HepG2 (cell line): ENCODE results near the gene CNNM2. TPM values are rescaled to one million over a fixed set of nuclear protein-coding genes. Genes with fewer than 3 reads are reported as not detected.

Experiments
- ELF1 ChIP-seq: sonication (generic); formaldehyde crosslinking; IDR thresholded peaks from 2 replicates; pipeline ENCODE4 v1.4.0; 2020; ENCODE audit warnings: missing genetic modification reagents
- FOXP1 ChIP-seq, 2 experiments: fragments of 450-650 bp in 1 of 2; IDR thresholded peaks; 2 replicates each; pipeline ENCODE4 v1.6.1; 2017 to 2018; ENCODE audit warnings: antibody characterized with exemption in 1 of 2
- GLMP ChIP-seq: sonication (generic); formaldehyde crosslinking; IDR thresholded peaks from 2 replicates; pipeline ENCODE4 v1.9.0; 2021; ENCODE audit warnings: missing genetic modification reagents, mild to moderate bottlenecking, borderline replicate concordance
- ISL2 ChIP-seq: sonication (generic); formaldehyde crosslinking; IDR thresholded peaks from 2 replicates; pipeline ENCODE4 v1.5.0; 2020; ENCODE audit warnings: missing genetic modification reagents
- KAT7 ChIP-seq: IDR thresholded peaks from 2 replicates; pipeline ENCODE4 v1.6.1; 2018; ENCODE audit warnings: borderline replicate concordance, missing compliant biosample characterization
- NR2F2 ChIP-seq: IDR thresholded peaks from 2 replicates; pipeline ENCODE4 v1.6.1; 2012; ENCODE audit warnings: low read depth, inconsistent platforms, borderline replicate concordance
- POGK ChIP-seq: sonication (generic); formaldehyde crosslinking; conservative IDR thresholded peaks from 2 replicates; pipeline ENCODE4 v1.8.0; 2022; ENCODE audit warnings: mild to moderate bottlenecking, moderate library complexity, missing genetic modification reagents
- RFXAP ChIP-seq: sonication (generic); formaldehyde crosslinking; IDR thresholded peaks from 2 replicates; pipeline ENCODE4 v1.4.0; 2020; ENCODE audit warnings: missing genetic modification reagents, borderline replicate concordance
- ZNF354B ChIP-seq: sonication (generic); formaldehyde crosslinking; IDR thresholded peaks from 2 replicates; pipeline ENCODE4 v1.8.0; 2022; ENCODE audit warnings: mild to moderate bottlenecking, missing genetic modification reagents
- ZNF629 ChIP-seq: sonication (generic); formaldehyde crosslinking; conservative IDR thresholded peaks from 2 replicates; pipeline ENCODE4 v1.5.0; 2020; ENCODE audit warnings: missing genetic modification reagents
- ZNF775 ChIP-seq: sonication (generic); formaldehyde crosslinking; IDR thresholded peaks from 2 replicates; pipeline ENCODE4 v1.4.0; 2020; ENCODE audit warnings: missing genetic modification reagents, mild to moderate bottlenecking, moderate library complexity, borderline replicate concordance
- polyA plus RNA-seq, 8 experiments: library from polyadenylated mRNA; depleted of rRNA in 3 of 8; stranded (reverse) in 7 of 8; unstranded in 1 of 8; fragments of >200 nt; fragmentation: Illumina TruSeq in 4 of 8; extraction: Trizol in 4 of 8; gene quantifications; 2 replicates each; pipeline versions ENCODE4 v1.2.1 to v1.2.3, GENCODE V29; 2011 to 2016; ENCODE audit warnings: low read depth in 4 of 8, missing spikeins in 1 of 8, mixed read lengths in 1 of 8; ENCODE audit not compliant: insufficient read depth in 1 of 8
- total RNA-seq, 5 experiments: library from RNA; depleted of rRNA; stranded (reverse); fragments of >200 nt; fragmentation: Illumina TruSeq; extraction: Trizol; gene quantifications; 2 replicates each; pipeline ENCODE4 v1.2.3, GENCODE V29; 2016; ENCODE audit warnings: low read depth in 1 of 5
- TF ChIP-seq, protein P1 (sequence below): sonication (generic); formaldehyde crosslinking; IDR thresholded peaks from 2 replicates; pipeline ENCODE4 v1.5.1; 2020; ENCODE audit warnings: mild to moderate bottlenecking, missing genetic modification reagents, borderline replicate concordance
- TF ChIP-seq, protein P2 (sequence below): sonication (generic); formaldehyde crosslinking; IDR thresholded peaks from 2 replicates; pipeline ENCODE4 v1.8.0; 2022; ENCODE audit warnings: missing genetic modification reagents, low read depth, mild to moderate bottlenecking, borderline replicate concordance
- TF ChIP-seq, protein P3 (sequence below): sonication (generic); formaldehyde crosslinking; IDR thresholded peaks from 2 replicates; pipeline ENCODE4 v1.4.0; 2020; ENCODE audit warnings: missing genetic modification reagents
- TF ChIP-seq, protein P4 (sequence below): IDR thresholded peaks from 2 replicates; pipeline ENCODE4 v1.6.1; 2016; ENCODE audit warnings: mild to moderate bottlenecking

CNNM2 gene
- total and polyA plus RNA-seq, 2 of the 13 experiments (the other 11 are each of a cell fraction or from before 2014, with no cell fraction given): 7.1 to 9.0 TPM

DNA sequence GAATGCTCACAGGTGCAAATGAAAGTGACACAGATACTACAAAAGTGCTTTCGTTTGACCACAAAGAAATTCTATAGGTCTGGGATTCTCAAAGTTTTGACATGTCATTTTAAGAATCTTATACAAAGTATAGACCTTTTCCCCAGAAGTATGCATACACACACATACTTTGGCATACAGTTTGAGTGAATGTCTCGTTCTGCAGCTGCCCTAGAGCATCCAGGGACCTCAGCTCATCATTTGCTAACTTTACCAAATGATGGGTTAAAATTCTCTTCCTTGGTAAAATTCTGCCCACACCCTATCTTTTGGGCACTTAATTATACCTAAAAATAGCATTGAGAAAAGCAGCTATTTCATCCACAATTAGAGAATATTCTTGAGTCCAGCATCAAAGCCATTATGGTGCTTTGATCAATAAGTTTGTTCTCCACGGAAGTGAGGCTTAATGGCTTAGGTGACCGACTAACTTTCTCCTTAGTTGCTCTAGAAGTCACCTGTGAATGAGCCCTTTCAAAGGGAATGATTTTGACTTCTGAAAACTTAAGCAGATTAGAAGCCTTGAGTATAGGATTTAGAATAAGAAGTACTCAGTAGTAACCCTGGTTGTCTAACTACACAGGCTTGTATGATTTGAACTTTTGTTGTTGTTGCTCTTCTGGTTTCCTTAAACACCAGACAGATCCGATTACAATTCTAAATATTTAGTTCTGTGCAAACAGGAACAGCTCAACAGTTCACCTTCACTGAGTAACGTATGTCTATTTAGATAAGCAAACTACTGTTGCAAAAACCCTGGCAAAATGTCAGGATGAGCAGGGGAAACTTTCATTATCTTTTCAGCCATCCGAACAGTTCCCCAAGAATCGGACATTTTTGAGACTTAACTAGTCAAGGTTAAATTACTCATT lies 70.6 kb downstream of the CNNM2 start (continued):
- peak; percentile 47; the same call in 1 of the 2 replicates for TF ChIP-seq ELF1 (CRISPR knock-in tag)
- no peak for TF ChIP-seq ZNF354B
- peak; percentile 78; the same call in 1 of the 2 replicates for TF ChIP-seq ISL2 (CRISPR knock-in tag)
- peak; percentile 92 for TF ChIP-seq FOXP1 (IDR thresholded peaks at IDR 0.05)
- TF ChIP-seq FOXP1 (CRISPR knock-in tag; IDR thresholded peaks at IDR 0.05): peak; percentile 92
- TF ChIP-seq POGK: 0 out of 2 replicates have a peak, but pooled peaks have one; percentile 42
- no peak for TF ChIP-seq KAT7 (CRISPR knock-in tag)
- 0 out of 2 replicates have a peak, but pooled peaks have one; percentile 37 for TF ChIP-seq NR2F2
- TF ChIP-seq, protein P1, sequence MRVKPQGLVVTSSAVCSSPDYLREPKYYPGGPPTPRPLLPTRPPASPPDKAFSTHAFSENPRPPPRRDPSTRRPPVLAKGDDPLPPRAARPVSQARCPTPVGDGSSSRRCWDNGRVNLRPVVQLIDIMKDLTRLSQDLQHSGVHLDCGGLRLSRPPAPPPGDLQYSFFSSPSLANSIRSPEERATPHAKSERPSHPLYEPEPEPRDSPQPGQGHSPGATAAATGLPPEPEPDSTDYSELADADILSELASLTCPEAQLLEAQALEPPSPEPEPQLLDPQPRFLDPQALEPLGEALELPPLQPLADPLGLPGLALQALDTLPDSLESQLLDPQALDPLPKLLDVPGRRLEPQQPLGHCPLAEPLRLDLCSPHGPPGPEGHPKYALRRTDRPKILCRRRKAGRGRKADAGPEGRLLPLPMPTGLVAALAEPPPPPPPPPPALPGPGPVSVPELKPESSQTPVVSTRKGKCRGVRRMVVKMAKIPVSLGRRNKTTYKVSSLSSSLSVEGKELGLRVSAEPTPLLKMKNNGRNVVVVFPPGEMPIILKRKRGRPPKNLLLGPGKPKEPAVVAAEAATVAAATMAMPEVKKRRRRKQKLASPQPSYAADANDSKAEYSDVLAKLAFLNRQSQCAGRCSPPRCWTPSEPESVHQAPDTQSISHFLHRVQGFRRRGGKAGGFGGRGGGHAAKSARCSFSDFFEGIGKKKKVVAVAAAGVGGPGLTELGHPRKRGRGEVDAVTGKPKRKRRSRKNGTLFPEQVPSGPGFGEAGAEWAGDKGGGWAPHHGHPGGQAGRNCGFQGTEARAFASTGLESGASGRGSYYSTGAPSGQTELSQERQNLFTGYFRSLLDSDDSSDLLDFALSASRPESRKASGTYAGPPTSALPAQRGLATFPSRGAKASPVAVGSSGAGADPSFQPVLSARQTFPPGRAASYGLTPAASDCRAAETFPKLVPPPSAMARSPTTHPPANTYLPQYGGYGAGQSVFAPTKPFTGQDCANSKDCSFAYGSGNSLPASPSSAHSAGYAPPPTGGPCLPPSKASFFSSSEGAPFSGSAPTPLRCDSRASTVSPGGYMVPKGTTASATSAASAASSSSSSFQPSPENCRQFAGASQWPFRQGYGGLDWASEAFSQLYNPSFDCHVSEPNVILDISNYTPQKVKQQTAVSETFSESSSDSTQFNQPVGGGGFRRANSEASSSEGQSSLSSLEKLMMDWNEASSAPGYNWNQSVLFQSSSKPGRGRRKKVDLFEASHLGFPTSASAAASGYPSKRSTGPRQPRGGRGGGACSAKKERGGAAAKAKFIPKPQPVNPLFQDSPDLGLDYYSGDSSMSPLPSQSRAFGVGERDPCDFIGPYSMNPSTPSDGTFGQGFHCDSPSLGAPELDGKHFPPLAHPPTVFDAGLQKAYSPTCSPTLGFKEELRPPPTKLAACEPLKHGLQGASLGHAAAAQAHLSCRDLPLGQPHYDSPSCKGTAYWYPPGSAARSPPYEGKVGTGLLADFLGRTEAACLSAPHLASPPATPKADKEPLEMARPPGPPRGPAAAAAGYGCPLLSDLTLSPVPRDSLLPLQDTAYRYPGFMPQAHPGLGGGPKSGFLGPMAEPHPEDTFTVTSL (CRISPR knock-in tag): peak; percentile 87; the same call in 1 of the 2 replicates
- TF ChIP-seq, protein P2, sequence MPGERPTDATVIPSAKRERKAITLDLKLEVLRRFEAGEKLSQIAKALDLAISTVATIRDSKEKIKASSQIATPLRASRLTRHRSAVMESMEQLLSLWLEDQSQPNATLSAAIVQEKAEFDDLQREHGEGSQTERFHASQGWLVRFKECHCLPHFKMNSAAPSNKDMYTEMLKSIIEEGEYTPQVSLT: no peak
- TF ChIP-seq GLMP (CRISPR knock-in tag): no peak
- TF ChIP-seq, protein P3, sequence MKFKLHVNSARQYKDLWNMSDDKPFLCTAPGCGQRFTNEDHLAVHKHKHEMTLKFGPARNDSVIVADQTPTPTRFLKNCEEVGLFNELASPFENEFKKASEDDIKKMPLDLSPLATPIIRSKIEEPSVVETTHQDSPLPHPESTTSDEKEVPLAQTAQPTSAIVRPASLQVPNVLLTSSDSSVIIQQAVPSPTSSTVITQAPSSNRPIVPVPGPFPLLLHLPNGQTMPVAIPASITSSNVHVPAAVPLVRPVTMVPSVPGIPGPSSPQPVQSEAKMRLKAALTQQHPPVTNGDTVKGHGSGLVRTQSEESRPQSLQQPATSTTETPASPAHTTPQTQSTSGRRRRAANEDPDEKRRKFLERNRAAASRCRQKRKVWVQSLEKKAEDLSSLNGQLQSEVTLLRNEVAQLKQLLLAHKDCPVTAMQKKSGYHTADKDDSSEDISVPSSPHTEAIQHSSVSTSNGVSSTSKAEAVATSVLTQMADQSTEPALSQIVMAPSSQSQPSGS (CRISPR knock-in tag): peak; percentile 53; the same call in 1 of the 2 replicates
- TF ChIP-seq, protein P4, sequence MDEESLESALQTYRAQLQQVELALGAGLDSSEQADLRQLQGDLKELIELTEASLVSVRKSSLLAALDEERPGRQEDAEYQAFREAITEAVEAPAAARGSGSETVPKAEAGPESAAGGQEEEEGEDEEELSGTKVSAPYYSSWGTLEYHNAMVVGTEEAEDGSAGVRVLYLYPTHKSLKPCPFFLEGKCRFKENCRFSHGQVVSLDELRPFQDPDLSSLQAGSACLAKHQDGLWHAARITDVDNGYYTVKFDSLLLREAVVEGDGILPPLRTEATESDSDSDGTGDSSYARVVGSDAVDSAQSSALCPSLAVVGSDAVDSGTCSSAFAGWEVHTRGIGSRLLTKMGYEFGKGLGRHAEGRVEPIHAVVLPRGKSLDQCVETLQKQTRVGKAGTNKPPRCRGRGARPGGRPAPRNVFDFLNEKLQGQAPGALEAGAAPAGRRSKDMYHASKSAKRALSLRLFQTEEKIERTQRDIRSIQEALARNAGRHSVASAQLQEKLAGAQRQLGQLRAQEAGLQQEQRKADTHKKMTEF: peak; percentile 81
- TF ChIP-seq RFXAP: no peak
- TF ChIP-seq ZNF629: no peak
- TF ChIP-seq ZNF775 (CRISPR knock-in tag): no peak
